Measurements from ENCODE around the gene SEMA3G. TPM values are rescaled to one million over a fixed set of nuclear protein-coding genes. Genes with fewer than 3 reads are reported as not detected.

SEMA3G gene
- total and polyA plus RNA-seq, 4 donors, result 5.1 to 30.8 (median 14.9) TPM

GRCh38 chr3:52440249-52440551, 4.7 kb downstream of the SEMA3G start:
- Histone ChIP-seq H3K9me3 (ENCODE audit: control insufficient read depth in 4 of 4, insufficient read depth in 3 of 4, low read length in 3 of 4) (no peaks in the 10 kb centered on the region), H3K36me3 (ENCODE audit: control insufficient read depth in 4 of 4, insufficient read depth in 4 of 4, low read length in 4 of 4) (peaks cover 0 to 4% (median 0%) of the 10 kb centered on the region in 4 donors), H3K4me1 (ENCODE audit: control insufficient read depth in 5 of 5, insufficient read depth in 5 of 5, low read length in 5 of 5) (peaks cover 0 to 22% (median 14%) of the 10 kb centered on the region in 5 donors), H3K9ac (ENCODE audit: insufficient read depth in 1 of 2, low read length in 2 of 2) (no peak overlapping the region), H3K27ac (ENCODE audit: low read depth in 1 of 2, low read length in 1 of 2) (no peak overlapping the region), H3K27me3 (ENCODE audit: control insufficient read depth in 3 of 3, insufficient read depth in 3 of 3, low read length in 2 of 3) (no peaks in the 10 kb centered on the region), H3K4me3 (no peak overlapping the region)
- WGBS, 2 donors, result 88 to 91% methylated on average over 12 of the region's 12 CpGs
- ATAC-seq (ENCODE audit: insufficient read depth, low FRiP score) (no peak), DNase-seq (no peak)
- no peak for TF ChIP-seq CTCF (IDR thresholded peaks at IDR 0.05; ENCODE audit: control extremely low read depth, extremely low read depth)

- 92 to 93% methylated on average over 16 of the region's 16 CpGs for WGBS, 2 donors
- no peak for ATAC-seq (ENCODE audit: insufficient read depth, low FRiP score)
These were observed 5.3 kb downstream of the SEMA3G start for GRCh38 chr3:52439426-52440248.

GRCh38 chr3:52438579-52439425, 6.1 kb downstream of the SEMA3G start:
- H3K4me1 ChIP-seq (ENCODE audit: control insufficient read depth in 5 of 5, insufficient read depth in 5 of 5, low read length in 5 of 5), result peaks cover 0 to 22% (median 12%) of the 10 kb centered on the region in 5 donors
- no peak overlapping the region for H3K4me3 ChIP-seq
- H3K36me3 ChIP-seq (ENCODE audit: control insufficient read depth in 4 of 4, insufficient read depth in 4 of 4, low read length in 4 of 4), result peaks cover 0 to 4% (median 0%) of the 10 kb centered on the region in 4 donors
- ATAC-seq (ENCODE audit: insufficient read depth, low FRiP score) (no peak), DNase-seq (no peak)
- H3K9ac ChIP-seq (ENCODE audit: insufficient read depth in 1 of 2, low read length in 2 of 2), result no peak overlapping the region
- no peaks in the 10 kb centered on the region for H3K9me3 ChIP-seq (ENCODE audit: control insufficient read depth in 4 of 4, insufficient read depth in 3 of 4, low read length in 3 of 4)
- no peak for TF ChIP-seq CTCF (IDR thresholded peaks at IDR 0.05; ENCODE audit: control extremely low read depth, extremely low read depth)
- H3K27ac ChIP-seq (ENCODE audit: low read depth in 1 of 2, low read length in 1 of 2), result no peak overlapping the region
- 88 to 92% methylated on average over 9 of the region's 9 CpGs for WGBS, 2 donors
- H3K27me3 ChIP-seq (ENCODE audit: control insufficient read depth in 3 of 3, insufficient read depth in 3 of 3, low read length in 2 of 3), result no peaks in the 10 kb centered on the region

More at GRCh38 chr3:52439426-52440248, 5.3 kb downstream of the SEMA3G start:
- no peak overlapping the region for H3K4me3 ChIP-seq
- no peak for TF ChIP-seq CTCF (IDR thresholded peaks at IDR 0.05; ENCODE audit: control extremely low read depth, extremely low read depth)
- no peak overlapping the region for H3K9ac ChIP-seq (ENCODE audit: insufficient read depth in 1 of 2, low read length in 2 of 2)
- no peaks in the 10 kb centered on the region for H3K27me3 ChIP-seq (ENCODE audit: control insufficient read depth in 3 of 3, insufficient read depth in 3 of 3, low read length in 2 of 3)
- peak overlapping the region in 1 of 2 donors; percentile 19 for H3K27ac ChIP-seq (ENCODE audit: low read depth in 1 of 2, low read length in 1 of 2)
- no peaks in the 10 kb centered on the region for H3K9me3 ChIP-seq (ENCODE audit: control insufficient read depth in 4 of 4, insufficient read depth in 3 of 4, low read length in 3 of 4)
- H3K4me1 ChIP-seq (ENCODE audit: control insufficient read depth in 5 of 5, insufficient read depth in 5 of 5, low read length in 5 of 5), result peaks cover 0 to 23% (median 14%) of the 10 kb centered on the region in 5 donors
- peaks cover 0 to 4% (median 0%) of the 10 kb centered on the region in 4 donors for H3K36me3 ChIP-seq (ENCODE audit: control insufficient read depth in 4 of 4, insufficient read depth in 4 of 4, low read length in 4 of 4)
- DNase-seq, result no peak
